HG03175 (cell line): Measurements from ENCODE around the gene TMEM191C.
"Not testable (repeated sequence)": the region's sequence is repeated elsewhere in the genome, so short reads cannot be mapped to it uniquely, and the experiment has no call there.

Experiments
- ATAC-seq: cut with Tn5 transposase; IDR thresholded peaks from one replicate; pipeline ENCODE4 v1.9.1; 2021; ENCODE audit warnings: mild to moderate bottlenecking, moderate library complexity; ENCODE audit not compliant: unreplicated experiment

The TMEM191C gene

DNA sequence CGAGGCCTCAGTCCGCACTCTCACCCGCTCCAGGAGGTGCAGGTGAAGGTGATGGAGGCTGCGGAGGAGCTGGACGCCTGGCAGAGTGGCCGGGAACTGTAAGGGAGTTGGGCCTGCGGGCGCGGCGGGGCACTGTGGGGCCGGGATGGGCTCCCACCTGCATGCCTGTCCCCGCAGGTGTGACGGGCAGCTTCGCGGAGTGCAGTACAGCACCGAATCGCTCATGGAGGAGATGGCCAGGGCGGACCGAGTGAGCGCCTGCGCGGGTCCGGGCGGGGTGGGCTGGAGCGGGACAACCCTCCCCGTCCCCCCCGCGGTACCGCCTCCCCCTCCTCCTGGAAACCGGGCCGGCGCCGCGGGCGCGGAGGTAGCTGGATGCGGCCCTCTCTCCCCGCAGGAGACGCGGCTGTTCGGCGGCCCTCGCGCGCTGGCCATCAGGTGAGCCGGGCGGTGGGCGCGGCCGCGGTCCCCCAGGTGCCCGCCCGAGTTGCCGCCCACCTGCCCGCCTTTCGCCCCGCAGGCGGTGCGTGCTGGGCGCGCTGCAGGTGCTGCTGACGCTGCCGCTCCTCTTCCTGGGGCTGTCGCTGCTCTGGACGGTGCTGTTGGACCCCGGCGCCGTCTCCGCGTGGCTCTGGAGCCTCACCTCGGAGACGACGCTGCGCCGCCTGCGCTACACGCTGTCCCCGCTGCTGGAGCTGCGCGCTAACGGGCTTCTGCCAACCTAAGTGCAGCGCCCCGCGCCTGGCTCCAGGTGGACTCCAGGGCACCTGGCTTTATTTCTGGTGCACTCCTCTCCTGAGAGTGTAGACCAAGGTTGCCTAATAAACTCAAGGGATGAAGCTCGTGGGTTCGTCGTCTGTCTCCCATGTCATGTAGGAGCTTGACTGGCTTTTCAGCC, 2.2 kb downstream of the TMEM191C start:
- ATAC-seq: not testable (repeated sequence)

DNA sequence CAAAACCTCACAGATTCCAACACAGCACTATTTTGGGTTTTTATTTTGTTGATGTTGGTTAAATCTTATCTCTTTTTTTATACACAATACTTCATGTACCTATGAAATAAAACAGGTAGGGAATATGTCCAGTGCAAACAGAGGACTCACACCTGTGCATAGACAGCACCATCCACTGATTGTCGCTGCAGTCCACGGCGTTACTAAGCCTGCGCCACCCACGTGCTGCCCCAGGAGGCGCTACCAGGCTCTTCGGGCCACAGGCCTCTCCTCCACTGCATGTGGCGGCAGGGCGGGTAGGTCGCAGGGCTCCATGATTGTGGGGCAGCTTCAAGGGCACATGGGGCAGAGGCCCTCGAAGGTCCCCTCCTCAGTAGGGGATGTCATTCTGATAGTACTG, 5.8 kb downstream of the TMEM191C start:
- not testable (repeated sequence) for ATAC-seq

- ATAC-seq: not testable (repeated sequence)
Measured at GRCh38 chr22:21473664-21474063, 6.5 kb downstream of the TMEM191C start.

GRCh38 chr22:21484039-21484438, 16.9 kb downstream of the TMEM191C start:
- not testable (repeated sequence) for ATAC-seq

- ATAC-seq: not testable (repeated sequence)
Measured at GRCh38 chr22:21487723-21488122, 20.5 kb downstream of the TMEM191C start.

GRCh38 chr22:21489149-21489680, 22.0 kb downstream of the TMEM191C start:
- ATAC-seq: not testable (repeated sequence)

DNA sequence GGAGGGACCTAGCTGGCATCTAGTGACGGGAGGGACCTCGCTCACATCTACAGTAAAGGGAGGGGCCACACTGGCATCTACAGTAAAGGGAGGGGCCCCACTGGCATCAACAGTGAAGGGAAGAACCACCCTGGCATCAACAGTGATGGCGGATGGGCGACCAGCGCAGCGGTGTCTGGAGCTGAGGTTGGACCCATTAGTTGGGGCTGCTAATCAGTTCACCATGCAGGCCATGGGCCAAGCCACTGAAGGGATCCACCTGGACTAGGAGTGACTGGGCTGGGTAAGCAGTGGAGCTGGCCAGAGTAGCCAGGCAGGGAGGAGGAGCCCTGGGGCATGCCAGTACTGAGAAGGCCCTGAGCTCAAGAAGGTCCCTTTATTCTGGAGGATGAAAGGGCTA, 23.4 kb downstream of the TMEM191C start:
- not testable (repeated sequence) for ATAC-seq

GRCh38 chr22:21492271-21492670, 25.1 kb downstream of the TMEM191C start:
- ATAC-seq: not testable (repeated sequence)

DNA sequence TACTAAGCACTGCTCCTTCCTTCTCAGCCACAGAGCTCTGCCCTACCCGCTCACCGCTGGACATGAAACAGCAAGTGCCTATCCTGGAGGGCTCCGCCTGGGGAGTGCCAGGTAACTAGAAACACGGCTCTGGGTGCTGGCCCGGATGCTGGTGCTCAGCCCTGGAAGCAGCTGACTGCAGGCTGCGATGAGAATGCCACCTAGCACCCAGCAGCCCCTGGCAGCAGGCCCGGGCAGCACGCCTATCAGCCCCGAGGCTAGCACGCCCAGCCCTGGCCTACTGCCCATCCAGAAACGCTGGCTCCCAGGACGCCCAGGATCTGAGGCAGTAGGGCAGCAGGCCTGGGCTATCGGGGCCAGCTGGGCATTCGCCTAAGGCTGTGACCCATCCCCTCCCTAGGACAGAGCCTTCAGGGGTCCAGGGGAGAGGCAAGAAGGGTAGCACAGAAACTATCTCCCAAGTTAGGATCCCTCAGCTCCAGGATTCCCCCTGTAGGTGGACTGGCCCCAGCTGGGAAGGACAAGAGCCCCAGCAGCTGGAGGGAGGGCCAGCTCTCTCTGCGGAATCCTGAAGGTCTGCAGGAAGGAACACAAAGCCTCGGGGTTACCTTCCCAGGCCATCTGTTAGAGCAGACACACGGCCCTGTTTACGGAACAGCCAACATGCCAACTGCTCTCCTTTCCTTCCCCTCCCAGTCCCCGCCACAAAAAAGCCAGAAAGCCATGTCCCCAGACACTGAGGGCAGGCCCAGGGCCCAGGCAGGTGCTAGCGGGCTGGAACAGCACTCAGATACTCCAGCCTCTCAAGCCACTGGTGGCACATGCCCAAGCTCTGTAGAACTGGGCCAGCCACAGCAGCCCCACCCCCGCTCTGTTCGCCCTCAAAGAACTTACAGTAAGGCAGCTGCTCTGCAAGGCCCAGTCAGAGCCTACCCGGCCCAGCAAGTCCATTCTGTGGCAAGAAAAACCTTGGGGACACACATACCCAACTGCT, 26.9 kb downstream of the TMEM191C start:
- not testable (repeated sequence) for ATAC-seq

- ATAC-seq: not testable (repeated sequence)
Measured at GRCh38 chr22:21497984-21498383, 30.8 kb downstream of the TMEM191C start.

GRCh38 chr22:21498489-21498888, 31.3 kb downstream of the TMEM191C start:
- not testable (repeated sequence) for ATAC-seq

DNA sequence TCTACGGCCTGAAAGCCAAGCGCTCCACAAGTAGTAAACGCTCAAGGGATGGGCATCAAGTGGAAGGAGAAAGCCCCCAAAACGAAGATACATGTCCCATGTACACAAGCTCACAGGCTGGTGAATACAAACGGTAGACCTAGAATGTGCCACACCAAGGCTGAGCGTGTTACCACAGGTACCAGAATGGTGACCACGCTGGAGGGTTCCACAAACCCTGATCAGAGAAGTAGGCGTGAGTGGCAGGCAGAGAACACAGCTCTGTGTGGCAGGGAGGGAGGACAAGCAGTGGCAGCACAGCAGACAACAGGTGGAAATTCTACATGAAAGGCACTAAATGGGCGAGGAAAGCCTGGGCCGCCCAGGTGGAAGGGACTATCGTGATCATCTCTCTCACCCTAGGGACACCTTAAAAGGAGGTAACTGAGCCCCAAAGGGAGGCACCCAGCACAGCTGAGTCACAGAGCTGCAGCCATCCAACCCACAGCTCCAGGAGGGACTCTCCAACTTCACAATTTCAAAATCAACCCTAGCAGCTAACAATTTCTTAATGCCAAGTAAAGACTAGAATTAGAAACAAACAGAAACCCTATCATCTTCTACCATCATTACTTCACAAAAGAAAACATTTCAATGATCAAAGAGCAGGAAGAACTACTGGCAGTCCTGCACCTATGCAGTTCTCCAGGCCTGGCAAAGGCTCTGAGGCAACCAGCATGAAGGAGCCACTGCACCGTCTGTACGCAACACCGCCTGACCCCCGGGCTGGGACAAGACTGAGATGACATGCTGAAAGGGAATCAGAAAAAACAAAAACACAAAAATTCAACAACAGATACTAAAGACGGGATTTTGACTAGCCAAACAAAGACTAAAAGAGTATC, 32.7 kb downstream of the TMEM191C start:
- ATAC-seq: not testable (repeated sequence)

DNA sequence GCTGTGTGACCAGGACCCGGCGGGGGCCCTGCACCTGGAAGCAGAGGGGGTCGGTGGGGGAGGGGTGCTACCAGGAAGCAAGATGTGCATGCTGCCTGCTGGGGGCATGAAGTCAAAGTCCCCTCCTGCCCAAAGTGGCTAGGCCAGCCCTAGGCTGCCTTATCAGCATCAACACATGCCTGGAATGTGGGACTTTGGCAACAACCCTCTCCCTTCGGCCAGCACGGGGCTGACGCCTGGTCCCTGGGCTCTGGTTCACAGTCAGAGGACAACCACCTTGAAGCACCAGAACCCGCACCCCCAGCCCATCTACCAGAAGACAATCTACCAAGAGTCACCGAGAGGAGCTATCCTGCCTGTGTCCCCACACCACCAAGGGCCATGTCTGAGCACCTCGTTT, 43.2 kb downstream of the TMEM191C start:
- not testable (repeated sequence) for ATAC-seq

GRCh38 chr22:21512022-21512421, 44.8 kb downstream of the TMEM191C start:
- not testable (repeated sequence) for ATAC-seq

DNA sequence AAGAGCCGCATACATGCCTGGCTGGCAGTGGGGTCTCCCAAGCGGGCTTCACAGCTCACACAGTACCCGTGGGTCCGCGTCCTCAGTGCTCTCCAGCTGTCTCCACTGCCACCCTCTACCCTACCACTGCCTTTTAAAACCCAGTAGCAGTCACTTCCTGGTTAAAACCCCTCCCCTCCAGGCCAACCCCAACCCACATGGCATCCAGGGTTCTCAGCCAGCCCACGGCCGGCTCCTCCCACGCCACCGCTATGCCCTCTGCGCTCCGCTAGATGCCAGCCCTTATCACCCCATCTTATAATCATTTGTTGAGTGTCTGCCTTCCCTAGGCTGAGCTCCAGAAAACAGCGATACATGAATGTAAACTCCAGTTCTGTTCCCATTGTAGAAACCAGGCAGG, 46.9 kb downstream of the TMEM191C start:
- not testable (repeated sequence) for ATAC-seq

DNA sequence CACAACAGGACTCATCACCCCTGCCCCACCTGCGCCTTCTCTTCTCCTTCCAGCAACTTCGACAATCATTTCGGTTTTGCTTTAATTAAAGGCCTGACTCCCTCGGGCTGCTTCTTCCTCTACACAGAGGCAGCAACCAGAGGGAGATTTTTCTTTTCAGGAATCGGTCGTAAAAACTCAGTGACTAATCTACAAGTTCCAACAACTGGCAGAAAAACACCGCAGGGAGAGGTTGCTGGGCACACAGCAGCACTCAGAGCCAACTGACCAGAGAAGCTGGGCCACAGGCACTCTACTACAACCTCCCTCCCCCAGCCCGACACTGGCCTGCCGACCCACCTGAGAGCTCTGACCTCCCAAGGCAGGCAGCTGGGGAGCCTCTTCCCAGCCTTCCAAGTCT, 48.0 kb downstream of the TMEM191C start:
- not testable (repeated sequence) for ATAC-seq

GRCh38 chr22:21516522-21516921, 49.3 kb downstream of the TMEM191C start:
- not testable (repeated sequence) for ATAC-seq

GRCh38 chr22:21516970-21517764, 50.0 kb downstream of the TMEM191C start:
- ATAC-seq: peak; percentile 84
